Pancreas (tissue), 10 donors: ENCODE measurements around the gene CAMK2B. TPM values are rescaled to one million over a fixed set of nuclear protein-coding genes. Genes with fewer than 3 reads are reported as not detected.
"Not testable (repeated sequence)": the region's sequence is repeated elsewhere in the genome, so short reads cannot be mapped to it uniquely, and the experiment has no call there.

ENCODE experiments used
- ATAC-seq, 4 donors: fragments of 200-7000 bp; cut with Tn5 transposase; one replicate each; pipeline versions ENCODE4 v1.8.0 to v1.9.1; 2020; ENCODE audit warnings: mild to moderate bottlenecking in 4 of 4, moderate library complexity in 4 of 4
- DNase-seq, 6 donors: peaks; one replicate each; pipeline ENCODE4 v3.0.0-alpha.2; 2020
- FAIRE-seq: peaks from 2 replicates; lab custom pipeline; 2012; peaks lifted over from hg19 to GRCh38; lab: Jason Lieb, UNC
- H3K27ac ChIP-seq, 4 donors: fragments of 200-600 bp; sonication (generic); 1 replicate in 3 of 4; 2 replicates in 1 of 4; pipeline versions ENCODE4 v1.5.0 to v1.8.0; 2020
- H3K27me3 ChIP-seq, 4 donors: fragments of 200-600 bp; one replicate each; pipeline ENCODE4 v1.8.0; 2021
- H3K36me3 ChIP-seq, 3 donors: fragments of 200-600 bp; sonication (generic) in 1 of 3; one replicate each; pipeline versions ENCODE4 v1.5.0 to v1.8.0; 2020 to 2021
- H3K4me1 ChIP-seq, 3 donors: fragments of 200-600 bp; one replicate each; pipeline ENCODE4 v1.8.0; 2021
- H3K4me3 ChIP-seq, 4 donors: fragments of 200-600 bp; sonication (generic) in 2 of 4; one replicate each; pipeline versions ENCODE4 v1.5.0 to v1.8.0; 2020 to 2021
- H3K9me3 ChIP-seq, 4 donors: fragments of 200-600 bp; one replicate each; pipeline ENCODE4 v1.8.0; 2021
- WGBS, 2 donors: extraction: QIAGEN DNeasy Blood & Tissue Kit; methylation state at CpG; one replicate each; pipeline ENCODE4 v1.1.7; 2013; 5-methylcytosine and 5-hydroxymethylcytosine counted together
- intact Hi-C, 3 donors: fragments of 100-400 bp; cut with DNase I; formaldehyde crosslinking; loops; one replicate each; pipeline versions ENCODE4 v1.11.1 to v1.14.2; 2022
- polyA plus RNA-seq, 2 donors: library from polyadenylated mRNA; stranded (reverse); fragments of 200-250 nt; gene quantifications; one replicate each; pipeline ENCODE4 v1.2.3, GENCODE V29; 2013
- total RNA-seq, 6 donors: library from RNA; stranded (reverse); fragmentation: NEBNext Ultra II Directional in 4 of 6; extraction: Animal tissue kit (Norgen Biotek cat#: 25700) in 4 of 6; gene quantifications; one replicate each; pipeline versions ENCODE4 v1.2.1 to v1.2.4, GENCODE V29; 2021 to 2023
- TF ChIP-seq, protein P1 (sequence below), 4 donors: fragments of 200-600 bp; sonication (generic) in 3 of 4; IDR thresholded peaks; one replicate each; pipeline versions ENCODE4 v1.5.0 to v1.8.0; 2021; ENCODE audit warnings: antibody characterized with exemption in 4 of 4
- donor health status: healthy with polysubstance abuse.
- donor health status: DM: no; HTN: no; CAD: no; lungs with moderate emphysema.
- donor health status: DM: no; HTN: no; CAD: no.
- donor health status: control.
- donor health status: control.
- donor health status: Bipolar disorder and iron deficiency.
- donor health status: DM: yes; HTN: yes; CAD: no.
- donor health status: DM: no; HTN: no; CAD: no.
- donor health status: DM: no; HTN: no; CAD: no.
- donor health status: DM: yes; HTN: yes; CAD: no.

Gene CAMK2B
- total and polyA plus RNA-seq, 8 donors, result 0.83 to 34.0 (median 2.0) TPM

DNA sequence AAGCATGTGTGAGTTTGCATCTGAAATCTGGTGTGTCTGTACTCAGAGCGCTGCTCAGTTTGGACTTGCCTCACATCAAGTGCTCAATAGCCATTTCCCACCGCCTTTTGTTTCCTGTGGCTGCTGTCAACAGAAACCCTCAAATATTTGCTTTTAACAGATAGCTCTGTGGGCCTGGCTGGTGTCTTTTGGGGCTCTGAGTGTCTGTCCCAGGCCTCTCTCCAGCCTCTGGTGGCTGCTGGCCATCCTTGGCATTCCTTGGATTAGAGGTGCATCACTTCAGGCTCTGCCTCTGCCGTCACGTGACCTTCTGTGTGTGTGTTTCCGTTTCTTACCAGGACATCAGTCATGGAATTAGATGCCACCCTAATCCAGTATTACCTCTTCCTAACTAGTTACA lies 115.3 kb downstream of the CAMK2B start:
- TF ChIP-seq, protein P1, sequence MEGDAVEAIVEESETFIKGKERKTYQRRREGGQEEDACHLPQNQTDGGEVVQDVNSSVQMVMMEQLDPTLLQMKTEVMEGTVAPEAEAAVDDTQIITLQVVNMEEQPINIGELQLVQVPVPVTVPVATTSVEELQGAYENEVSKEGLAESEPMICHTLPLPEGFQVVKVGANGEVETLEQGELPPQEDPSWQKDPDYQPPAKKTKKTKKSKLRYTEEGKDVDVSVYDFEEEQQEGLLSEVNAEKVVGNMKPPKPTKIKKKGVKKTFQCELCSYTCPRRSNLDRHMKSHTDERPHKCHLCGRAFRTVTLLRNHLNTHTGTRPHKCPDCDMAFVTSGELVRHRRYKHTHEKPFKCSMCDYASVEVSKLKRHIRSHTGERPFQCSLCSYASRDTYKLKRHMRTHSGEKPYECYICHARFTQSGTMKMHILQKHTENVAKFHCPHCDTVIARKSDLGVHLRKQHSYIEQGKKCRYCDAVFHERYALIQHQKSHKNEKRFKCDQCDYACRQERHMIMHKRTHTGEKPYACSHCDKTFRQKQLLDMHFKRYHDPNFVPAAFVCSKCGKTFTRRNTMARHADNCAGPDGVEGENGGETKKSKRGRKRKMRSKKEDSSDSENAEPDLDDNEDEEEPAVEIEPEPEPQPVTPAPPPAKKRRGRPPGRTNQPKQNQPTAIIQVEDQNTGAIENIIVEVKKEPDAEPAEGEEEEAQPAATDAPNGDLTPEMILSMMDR (IDR thresholded peaks at IDR 0.05), result no peak
- no peaks in the 10 kb centered on the region for H3K4me1 ChIP-seq
- H3K9me3 ChIP-seq, result no peaks in the 10 kb centered on the region
- whole genome bisulfite sequencing, 2 donors, result 76 to 80% methylated on average over 5 of the region's 5 CpGs
- DNase-seq (peak in 1 of 6 donors; percentile 13), ATAC-seq (no peak), FAIRE-seq (no peak)
- no peaks in the 10 kb centered on the region for H3K27me3 ChIP-seq
- H3K27ac ChIP-seq, result no peak overlapping the region
- intact Hi-C loops, result no loop called here
- H3K36me3 ChIP-seq, result peaks cover 3 to 72% (median 40%) of the 10 kb centered on the region in 3 donors
- H3K4me3 ChIP-seq, result no peak overlapping the region

DNA sequence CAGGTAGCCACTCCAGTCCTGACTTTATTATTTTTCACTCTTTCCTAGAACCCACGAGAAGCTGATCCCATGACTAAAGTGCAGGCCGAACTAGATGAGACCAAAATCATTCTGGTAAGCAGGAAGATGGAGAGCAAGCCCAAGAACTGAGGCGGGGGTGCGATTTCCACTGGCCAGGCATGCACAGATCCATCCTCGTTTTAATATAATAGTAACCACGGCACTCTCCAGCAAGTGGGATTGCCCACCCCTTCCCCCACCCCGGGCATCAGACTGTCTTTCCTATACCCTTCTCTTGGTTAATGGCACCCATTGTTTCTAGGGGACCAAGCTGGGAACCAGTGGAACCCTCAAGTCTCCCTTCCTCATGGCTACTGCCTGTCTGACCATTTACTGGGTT lies 117.3 kb downstream of the CAMK2B start:
- FAIRE-seq, result no peak
- Histone ChIP-seq H3K4me1 (no peaks in the 10 kb centered on the region), H3K36me3 (peaks cover 3 to 76% (median 40%) of the 10 kb centered on the region in 3 donors), H3K4me3 (no peak overlapping the region), H3K9me3 (no peaks in the 10 kb centered on the region), H3K27me3 (no peaks in the 10 kb centered on the region), H3K27ac (no peak overlapping the region)
- peak in 1 of 6 donors; percentile 18 for DNase-seq
- ATAC-seq, result no peak
- TF ChIP-seq, protein P1 (IDR thresholded peaks at IDR 0.05), result no peak
- intact Hi-C loops, result no loop called here
- WGBS, 2 donors, result 90 to 99% methylated on average over 7 of the region's 7 CpGs

DNA sequence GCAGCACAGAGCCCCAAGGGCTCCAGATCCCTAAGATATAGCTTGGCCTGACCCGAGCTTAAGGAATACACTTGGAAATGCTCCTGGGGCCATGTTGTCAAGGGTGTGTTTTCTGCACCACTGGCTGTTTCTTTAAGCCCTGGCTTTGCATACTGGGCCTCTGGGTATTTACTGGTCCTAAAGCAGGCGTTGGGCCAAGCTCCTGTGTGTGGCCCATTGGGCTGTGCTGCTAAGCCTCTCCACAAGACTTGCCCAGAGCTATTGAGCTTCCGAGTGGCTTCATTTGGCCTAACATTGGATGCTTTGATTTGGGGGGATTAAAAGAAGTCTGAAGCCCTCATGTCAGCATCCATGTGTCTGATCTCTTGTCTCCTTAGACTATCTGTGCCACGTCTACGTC lies 119.4 kb downstream of the CAMK2B start:
- H3K36me3 ChIP-seq, result peaks cover under 1 to 60% (median 28%) of the 10 kb centered on the region in 3 donors
- intact Hi-C loops, result no loop called here
- WGBS, 2 donors, result 90 to 92% methylated on average over 5 of the region's 5 CpGs

GRCh38 chr7:44201813-44202212 lies 123.6 kb downstream of the CAMK2B start:
- Histone ChIP-seq H3K4me1 (peaks cover 9 to 10% (median 10%) of the 10 kb centered on the region in 3 donors), H3K9me3 (no peaks in the 10 kb centered on the region), H3K27ac (no peak overlapping the region), H3K27me3 (no peaks in the 10 kb centered on the region), H3K36me3 (peaks cover 0 to 24% (median 4%) of the 10 kb centered on the region in 3 donors), H3K4me3 (peak overlapping the region; percentile 64 to 95 (median 80))
- FAIRE-seq (no peak), ATAC-seq (no peak), DNase-seq (no peak)
- intact Hi-C loops, result no loop called here
- 16 to 17% methylated on average over 8 of the region's 8 CpGs for WGBS, 2 donors
- TF ChIP-seq, protein P1 (IDR thresholded peaks at IDR 0.05), result no peak

More for the DNA sequence above, 119.4 kb downstream of the CAMK2B start:
- H3K27ac ChIP-seq, result no peak overlapping the region
- no peaks in the 10 kb centered on the region for H3K9me3 ChIP-seq
- no peak for ATAC-seq
- TF ChIP-seq, protein P1 (IDR thresholded peaks at IDR 0.05), result no peak
- H3K4me1 ChIP-seq, result peaks cover 9 to 10% (median 10%) of the 10 kb centered on the region in 3 donors
- DNase-seq, result peak in 1 of 6 donors; percentile 14
- no peaks in the 10 kb centered on the region for H3K27me3 ChIP-seq
- FAIRE-seq, result no peak
- no peak overlapping the region for H3K4me3 ChIP-seq

DNA sequence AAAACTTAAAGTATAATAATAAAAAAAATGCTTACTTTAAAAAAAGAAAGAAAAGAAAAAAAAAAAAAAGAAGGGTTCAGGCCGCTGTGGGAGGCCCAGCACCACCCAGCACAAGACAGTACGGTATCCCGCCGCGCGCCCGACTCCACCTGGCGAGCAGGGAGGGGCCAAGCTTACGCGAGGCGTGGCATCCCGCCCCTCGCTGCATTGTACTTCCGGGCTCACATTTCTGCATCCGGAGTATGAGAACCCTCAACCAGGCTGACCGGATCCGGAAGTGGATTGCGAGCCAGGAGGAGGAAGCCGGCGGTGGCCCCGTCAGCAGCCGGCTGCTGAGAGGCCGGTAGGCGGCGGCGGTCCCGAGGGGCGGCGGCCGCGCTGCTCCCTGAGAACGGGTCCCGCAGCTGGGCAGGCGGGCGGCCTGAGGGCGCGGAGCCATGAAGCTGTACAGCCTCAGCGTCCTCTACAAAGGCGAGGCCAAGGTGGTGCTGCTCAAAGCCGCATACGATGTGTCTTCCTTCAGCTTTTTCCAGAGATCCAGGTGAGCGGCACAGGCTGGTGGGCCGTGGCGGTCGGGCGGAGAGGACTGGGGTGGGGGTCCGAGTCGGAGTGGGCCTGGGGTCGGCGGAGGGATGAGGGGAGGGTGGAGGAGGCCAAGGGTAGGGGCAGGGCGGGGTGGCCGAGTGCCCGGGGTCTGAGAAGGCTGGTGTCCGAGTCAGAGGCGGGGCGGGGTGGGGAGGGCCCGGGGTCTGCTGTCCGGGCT lies 124.5 kb downstream of the CAMK2B start, which contains the start of gene YKT6:
TSS of gene YKT6 (plus strand) at position 280 of the 763 bp plus-strand sequence. CDS start at position 438, 158 bp downstream.
- peak within 1 kb of the TSS; percentile 64 to 95 (median 80) for H3K4me3 ChIP-seq
- H3K36me3 ChIP-seq, result peaks cover 0 to 15% (median 0%) of the 10 kb centered on the region in 3 donors
- ATAC-seq (peak; percentile 99 to 100 (median 100)), DNase-seq (peak; percentile 92 to 97 (median 95)), FAIRE-seq (no peak)
- H3K9me3 ChIP-seq, result no peaks in the 10 kb centered on the region
- no peaks in the 10 kb centered on the region for H3K27me3 ChIP-seq
- H3K4me1 ChIP-seq, result peaks cover 9 to 10% (median 10%) of the 10 kb centered on the region in 3 donors
- TF ChIP-seq, protein P1 (IDR thresholded peaks at IDR 0.05), result peak; percentile 43 to 47 (median 44)
- intact Hi-C loops, result no loop called here
- 0% methylated on average over 43 to 58 of the region's 58 CpGs for WGBS, 2 donors
- H3K27ac ChIP-seq, result peak within 1 kb of the TSS; percentile 32 to 60 (median 52)

DNA sequence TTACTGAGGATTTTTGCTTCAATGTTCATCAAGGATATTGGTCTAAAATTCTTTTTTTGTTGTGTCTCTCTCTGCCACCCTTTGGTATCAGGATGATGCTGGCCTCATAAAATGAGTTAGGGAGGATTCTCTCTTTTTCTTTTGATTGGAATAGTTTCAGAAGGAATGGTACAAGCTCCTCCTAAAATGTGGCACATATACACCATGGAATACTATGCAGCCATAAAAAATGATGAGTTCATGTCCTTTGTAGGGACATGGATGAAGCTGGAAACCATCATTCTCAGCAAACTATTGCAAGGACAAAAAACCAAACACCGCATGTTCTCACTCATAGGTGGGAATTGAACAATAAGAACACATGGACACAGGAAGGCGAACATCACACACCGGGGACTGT lies 125.2 kb downstream of the CAMK2B start:
- DNase-seq, FAIRE-seq, H3K36me3 ChIP-seq, intact Hi-C loops, H3K27ac ChIP-seq, ATAC-seq, H3K27me3 ChIP-seq, H3K9me3 ChIP-seq, H3K4me3 ChIP-seq: not testable (repeated sequence)
- H3K4me1 ChIP-seq, result peaks cover 9 to 10% (median 10%) of the 10 kb centered on the region in 3 donors
- WGBS, 2 donors, result 61 to 70% methylated on average over 2 of the region's 3 CpGs
